Lower lobe of right lung (tissue), 2 donors: ENCODE measurements around the gene PGC. TPM values are rescaled to one million over a fixed set of nuclear protein-coding genes. Genes with fewer than 3 reads are reported as not detected.

Experiments
- ATAC-seq, 2 donors: fragments of 200-7000 bp; cut with Tn5 transposase; one replicate each; pipeline ENCODE4 v1.9.1; 2020 to 2022; ENCODE audit warnings: mild to moderate bottlenecking in 2 of 2, moderate library complexity in 2 of 2
- DNase-seq: peaks from one replicate; pipeline ENCODE4 v3.0.0-alpha.2; 2020
- H3K27ac ChIP-seq: fragments of 200-600 bp; one replicate; pipeline ENCODE4 v1.8.0; 2022
- H3K27me3 ChIP-seq: fragments of 200-600 bp; one replicate; pipeline ENCODE4 v1.8.0; 2022; ENCODE audit warnings: low read depth
- H3K36me3 ChIP-seq: fragments of 200-600 bp; one replicate; pipeline ENCODE4 v1.8.0; 2022; ENCODE audit warnings: mild to moderate bottlenecking
- H3K4me1 ChIP-seq: fragments of 200-600 bp; one replicate; pipeline ENCODE4 v1.8.0; 2022
- H3K4me3 ChIP-seq: fragments of 200-600 bp; one replicate; pipeline ENCODE4 v1.8.0; 2022; ENCODE audit warnings: mild to moderate bottlenecking
- H3K9me3 ChIP-seq: fragments of 200-600 bp; one replicate; pipeline ENCODE4 v1.8.0; 2022
- CTCF ChIP-seq: fragments of 200-600 bp; IDR thresholded peaks from one replicate; pipeline ENCODE4 v1.8.0; 2022; ENCODE audit warnings: antibody characterized with exemption, mild to moderate bottlenecking
- intact Hi-C: fragments of 100-400 bp; cut with DNase I; formaldehyde crosslinking; loops from one replicate; pipeline ENCODE4 v1.11.0; 2022
- total RNA-seq: library from RNA; stranded (reverse); fragmentation: NEBNext Ultra II Directional; extraction: Animal tissue kit (Norgen Biotek cat#: 25700); gene quantifications from one replicate; pipeline ENCODE4 v1.2.1, GENCODE V29; 2021
- donor health status: DM: no; HTN: yes; CAD: no; lungs with severe emphysema.

PGC gene
- total RNA-seq, 1 donor from 2014 or later: 947 TPM

GRCh38 chr6:41697861-41698781 lies 49.1 kb downstream of the PGC start:
- Histone ChIP-seq H3K27ac (no peak overlapping the region), H3K4me1 (peaks cover 5% of the 10 kb centered on the region), H3K27me3 (no peaks in the 10 kb centered on the region), H3K36me3 (peaks cover 16% of the 10 kb centered on the region), H3K9me3 (no peaks in the 10 kb centered on the region), H3K4me3 (no peak overlapping the region)
- no peak for TF ChIP-seq CTCF
- no peak for ATAC-seq
- no peak for DNase-seq
- intact Hi-C loops: no loop called here

- H3K4me3 ChIP-seq: no peak overlapping the region
- DNase-seq (no peak), ATAC-seq (no peak)
- H3K9me3 ChIP-seq: no peaks in the 10 kb centered on the region
- no peak for TF ChIP-seq CTCF
- intact Hi-C loops: no loop called here
- peaks cover 16% of the 10 kb centered on the region for H3K36me3 ChIP-seq
- H3K27me3 ChIP-seq: no peaks in the 10 kb centered on the region
- H3K27ac ChIP-seq: no peak overlapping the region
- H3K4me1 ChIP-seq: peaks cover 5% of the 10 kb centered on the region
These were observed 50.4 kb downstream of the PGC start for GRCh38 chr6:41696788-41697187.

DNA sequence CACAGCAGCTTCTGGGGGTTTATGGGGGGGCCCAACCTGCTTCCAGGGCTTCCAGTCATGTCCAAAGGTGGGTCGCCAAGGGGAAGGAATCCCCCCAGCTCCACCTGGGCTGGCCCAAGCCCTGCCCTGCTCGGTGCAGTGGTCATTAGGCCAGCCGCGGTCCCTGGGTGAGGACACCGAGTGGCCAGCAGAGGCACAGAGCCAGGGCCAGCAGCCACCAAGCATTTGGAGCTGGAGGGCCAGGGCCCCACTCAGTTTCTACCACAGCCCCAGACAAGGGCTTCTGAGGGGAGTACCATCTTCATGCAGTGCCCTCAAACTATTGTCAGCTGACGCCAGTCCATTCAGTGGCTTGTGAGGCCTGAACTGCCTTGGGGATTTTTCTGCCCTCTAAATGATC lies 51.4 kb downstream of the PGC start:
- H3K4me1 ChIP-seq: peaks cover 5% of the 10 kb centered on the region
- intact Hi-C loops: no loop called here
- no peak for TF ChIP-seq CTCF
- ATAC-seq: no peak
- H3K9me3 ChIP-seq: no peaks in the 10 kb centered on the region
- H3K27me3 ChIP-seq: no peaks in the 10 kb centered on the region
- H3K4me3 ChIP-seq: no peak overlapping the region
- DNase-seq: no peak
- H3K27ac ChIP-seq: no peak overlapping the region
- H3K36me3 ChIP-seq: peaks cover 24% of the 10 kb centered on the region

DNA sequence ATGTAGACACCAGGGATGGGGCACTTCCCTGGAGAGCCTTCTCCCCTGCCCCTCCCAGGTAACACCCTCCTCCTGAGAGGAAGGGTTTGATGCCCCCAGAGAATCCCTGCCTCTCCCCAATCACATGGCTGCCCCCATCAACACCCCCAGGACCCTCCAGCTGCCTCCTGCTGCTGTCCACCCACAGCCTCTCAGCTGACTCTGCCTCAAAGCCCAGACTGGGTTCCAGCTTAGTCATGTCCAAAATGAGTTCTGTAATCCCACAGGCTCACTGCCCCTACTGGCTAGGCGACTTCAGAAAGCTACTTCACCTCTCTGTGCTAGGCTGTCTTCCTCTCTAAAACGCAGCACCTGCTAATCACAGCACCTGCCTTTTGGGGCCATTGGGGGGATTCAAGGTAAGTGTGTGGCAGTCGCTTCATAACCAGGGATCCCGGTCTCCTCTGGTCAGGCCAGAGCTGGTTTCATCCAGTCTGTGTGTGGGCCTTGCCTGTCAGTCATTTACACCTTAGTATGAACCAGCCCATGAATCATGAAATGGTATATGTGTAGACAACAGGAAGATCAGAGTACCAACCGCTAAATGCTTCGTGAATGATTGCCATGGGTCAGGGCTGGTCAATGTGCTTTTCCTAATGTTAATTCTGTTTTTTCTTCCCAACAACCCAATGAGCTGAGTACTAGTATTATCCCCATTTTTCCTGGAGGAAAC lies 52.2 kb downstream of the PGC start:
- TF ChIP-seq CTCF: no peak
- intact Hi-C loops: no loop called here
- H3K27me3 ChIP-seq: no peaks in the 10 kb centered on the region
- peaks cover 33% of the 10 kb centered on the region for H3K36me3 ChIP-seq
- DNase-seq (no peak), ATAC-seq (no peak)
- no peak overlapping the region for H3K27ac ChIP-seq
- H3K4me3 ChIP-seq: no peak overlapping the region
- H3K4me1 ChIP-seq: peaks cover 5% of the 10 kb centered on the region
- H3K9me3 ChIP-seq: no peaks in the 10 kb centered on the region

DNA sequence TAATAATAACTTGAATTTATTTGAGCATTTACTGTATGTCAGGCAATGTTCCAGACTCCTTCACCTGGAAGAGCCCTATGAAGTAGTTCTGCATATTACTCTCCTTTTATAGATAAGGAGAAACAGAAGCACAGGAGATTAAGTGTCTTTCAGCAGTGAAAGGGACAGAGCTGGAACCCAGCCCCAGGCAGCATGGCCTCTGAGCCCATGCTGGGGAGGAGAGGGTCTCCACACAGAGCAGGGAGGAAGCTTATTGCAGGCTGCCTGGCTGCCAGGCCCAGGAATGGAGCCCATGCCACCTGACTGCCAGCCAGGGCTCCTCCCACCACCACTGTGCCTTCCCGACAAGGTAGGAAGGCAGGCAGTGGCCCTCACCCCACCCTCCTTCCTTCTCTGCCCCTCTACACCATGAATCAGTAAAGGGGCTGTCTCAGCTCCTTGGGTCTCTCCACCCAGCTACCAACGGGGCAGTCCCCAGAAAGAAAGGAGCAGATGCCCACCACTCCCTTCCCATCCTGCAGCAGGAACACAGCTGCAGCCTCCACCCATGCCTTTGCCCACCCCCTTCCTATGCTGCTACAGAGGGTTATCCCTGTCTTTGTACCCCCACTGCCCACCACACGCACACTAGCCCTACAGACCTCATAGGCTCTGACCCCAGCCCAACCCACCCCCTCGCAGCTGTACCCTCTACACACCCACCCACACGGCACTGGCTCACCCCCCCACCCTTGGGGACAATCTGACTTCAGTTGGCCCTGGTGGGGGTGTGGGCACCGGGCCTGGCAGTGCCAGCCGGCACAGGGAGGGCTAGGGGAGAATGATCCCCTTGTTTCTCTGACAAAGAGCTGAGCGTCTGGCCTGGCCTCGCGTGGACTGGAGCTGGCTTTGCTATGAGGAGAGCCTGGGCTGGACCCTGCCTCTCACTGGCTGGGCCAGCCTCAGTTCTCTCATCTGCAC lies 53.6 kb downstream of the PGC start:
- DNase-seq: peak; percentile 39
- Histone ChIP-seq H3K9me3 (no peaks in the 10 kb centered on the region), H3K4me3 (no peak overlapping the region), H3K36me3 (peaks cover 37% of the 10 kb centered on the region), H3K4me1 (peaks cover under 1% of the 10 kb centered on the region), H3K27me3 (no peaks in the 10 kb centered on the region), H3K27ac (no peak overlapping the region)
- intact Hi-C loops: no loop called here
- peak in 1 of 2 donors; percentile 22 for ATAC-seq
- TF ChIP-seq CTCF: no peak
